GM11168 (cell line): ENCODE results near the gene SPTBN1.

Experiments used
- in situ Hi-C: fragments of 300-500 bp; cut with MboI; formaldehyde crosslinking; loops from one replicate; pipeline ENCODE4 v1.12.0; 2022; ENCODE audit warnings: low sequenced_read_pairs; ENCODE audit not compliant: unreplicated experiment

The SPTBN1 gene

DNA sequence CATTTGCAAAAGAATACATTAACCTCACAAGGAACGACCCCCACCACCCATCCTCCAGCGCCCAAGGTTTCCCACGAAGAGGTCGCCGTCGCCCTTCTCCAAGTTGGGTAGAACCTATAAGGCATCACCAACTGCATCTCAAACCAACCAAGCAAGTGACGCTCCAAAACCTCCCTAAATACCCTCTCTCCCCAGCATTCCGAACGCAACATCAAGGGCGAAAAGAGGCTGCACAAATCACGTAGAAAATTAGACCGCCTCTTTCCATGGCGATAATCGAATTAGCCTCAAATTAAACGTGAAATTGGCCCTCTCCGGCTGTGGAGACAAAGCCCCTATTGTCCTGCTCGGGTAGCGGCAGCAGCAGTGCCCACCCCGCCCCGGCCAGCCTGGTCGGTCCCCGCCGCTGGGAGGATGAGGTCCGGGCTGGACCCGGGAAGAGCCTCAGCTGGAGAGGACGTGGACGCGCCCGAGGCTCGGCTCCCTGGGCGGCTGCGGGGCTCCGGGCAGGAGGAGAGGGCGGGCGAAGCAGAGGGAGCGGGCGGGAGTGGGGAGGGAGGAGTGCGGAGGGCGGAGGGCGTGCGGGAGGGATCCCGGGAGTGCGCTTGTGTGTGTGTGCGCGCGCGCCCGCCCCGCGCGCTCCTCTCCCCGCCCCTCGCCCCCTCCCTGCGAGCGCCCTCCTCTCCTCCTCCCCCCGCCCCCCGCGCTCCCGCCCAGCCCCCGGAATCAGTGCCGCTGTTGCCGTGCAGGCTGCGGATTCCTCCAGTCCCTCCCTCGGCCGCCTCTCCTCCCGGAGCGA, at the start of gene SPTBN1:
Gene SPTBN1, plus strand, starts transcription at position 765 of the 799 bp plus-strand sequence. CDS start 70,092 bp downstream, outside the sequence.
- in situ Hi-C loops: no loop called here

DNA sequence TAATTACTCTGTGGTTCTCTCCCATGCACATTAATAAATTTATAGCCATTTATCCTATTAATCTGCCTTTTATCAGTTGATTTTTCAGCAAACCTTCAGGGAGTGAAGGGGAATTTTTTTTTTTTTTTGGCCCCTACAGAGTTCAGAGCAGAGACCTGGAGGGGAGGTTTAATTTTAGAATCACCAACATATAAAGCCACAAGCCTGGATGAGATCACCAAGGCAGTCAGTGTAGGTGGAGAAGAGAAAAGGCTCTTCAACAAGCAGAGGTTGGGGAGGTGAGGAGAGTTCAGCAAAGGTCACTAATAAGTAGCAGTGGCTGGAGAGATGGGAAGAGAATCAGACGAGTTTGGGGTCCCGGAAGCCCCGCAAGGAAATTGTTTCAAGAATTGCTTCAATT, 48.4 kb upstream of the SPTBN1 start:
- in situ Hi-C loops: no loop called here

DNA sequence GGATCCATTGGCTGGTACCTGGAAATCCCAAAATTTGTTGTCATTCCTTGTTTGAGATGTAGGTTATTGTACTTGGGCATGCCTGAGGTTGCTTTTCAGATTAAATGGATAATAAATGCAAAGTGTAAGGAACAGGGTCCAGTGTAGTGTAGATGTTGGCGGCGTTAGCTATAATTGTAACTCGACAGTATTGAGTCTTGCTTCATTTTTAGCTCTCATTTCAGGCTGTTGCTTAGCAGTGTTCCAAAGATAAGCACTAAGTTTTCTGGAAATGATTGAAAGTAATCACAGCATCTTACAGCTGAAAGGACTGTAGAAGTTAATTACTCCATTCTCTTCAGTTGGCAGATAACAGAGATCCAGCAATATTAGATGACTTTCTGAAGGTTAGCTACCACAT, 47.8 kb upstream of the SPTBN1 start:
- in situ Hi-C loops: no loop called here

DNA sequence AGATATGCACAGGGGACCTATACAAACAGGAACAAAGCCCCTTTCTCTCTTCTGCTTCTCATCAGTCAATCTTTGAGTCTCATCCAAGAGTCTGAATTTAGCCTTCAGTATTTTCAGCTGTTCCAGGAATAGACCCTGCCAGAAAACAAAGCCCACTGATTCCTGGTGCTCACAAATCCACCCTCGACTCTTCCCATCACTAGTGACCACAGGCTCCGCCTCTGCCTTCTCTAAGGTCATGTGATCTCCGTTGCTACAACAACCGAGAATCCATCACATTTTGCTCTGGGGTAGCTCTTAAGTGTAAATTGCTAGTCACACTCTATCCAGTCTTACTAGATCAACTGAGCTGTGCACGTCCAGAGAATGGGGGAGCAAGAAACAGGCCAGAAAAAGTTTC, 46.4 kb upstream of the SPTBN1 start:
- in situ Hi-C loops: no loop called here

DNA sequence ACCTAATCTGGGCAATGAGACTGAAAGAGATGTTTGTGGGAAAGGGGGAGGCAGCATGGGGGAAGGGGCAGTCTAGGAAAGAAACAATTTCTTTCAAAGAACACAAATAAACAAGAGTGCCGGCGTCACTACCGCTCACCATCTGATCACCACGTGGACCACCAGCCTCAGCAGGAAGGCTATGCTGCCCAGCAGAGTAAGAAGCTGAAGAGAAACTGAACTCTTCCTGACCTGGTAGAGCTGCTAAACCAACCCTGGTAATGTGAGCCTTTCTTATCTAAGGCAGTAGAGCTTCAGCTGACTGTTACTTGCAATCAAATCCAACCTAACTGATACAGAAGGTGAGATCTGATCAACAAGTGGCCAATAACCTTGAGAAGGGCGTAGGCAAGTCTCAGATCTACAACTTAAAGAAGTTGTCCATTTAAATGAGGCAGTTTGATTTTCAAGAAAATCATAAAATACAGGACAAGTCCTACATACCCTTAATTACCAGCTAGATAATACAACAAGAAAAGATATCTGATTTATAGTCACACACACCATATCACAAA, 44.2 kb upstream of the SPTBN1 start:
- in situ Hi-C loops: no loop called here

DNA sequence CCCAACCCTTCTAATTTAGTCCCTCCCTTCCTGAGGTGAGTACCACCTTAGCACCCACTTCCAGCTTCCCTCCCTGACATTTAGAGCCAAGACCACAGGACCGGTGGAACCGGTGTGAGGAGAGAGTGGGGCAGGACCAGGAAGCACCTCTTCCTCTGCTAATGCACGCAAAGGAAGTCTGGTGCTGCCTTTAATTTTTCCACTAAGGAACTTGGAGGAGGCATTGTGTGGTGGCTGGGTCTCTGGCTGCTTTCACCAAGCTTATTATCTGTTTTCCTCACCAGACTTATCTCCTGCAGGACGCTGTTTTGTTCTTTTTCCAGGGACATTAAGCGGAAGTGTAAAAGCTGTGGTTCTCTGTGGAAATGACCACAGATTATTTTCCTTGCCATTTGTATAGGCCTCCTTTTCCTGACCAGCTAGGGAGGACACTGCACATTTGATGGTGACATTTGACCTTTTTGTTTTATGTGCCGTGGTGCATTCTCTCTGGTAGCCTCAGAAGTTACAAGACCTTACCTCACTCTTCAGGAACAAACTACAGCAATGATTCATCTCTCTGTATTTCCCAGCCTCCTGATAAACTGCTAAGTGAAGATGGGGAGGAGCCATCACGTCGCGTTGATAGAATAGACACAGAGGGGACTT, 39.8 kb upstream of the SPTBN1 start:
- in situ Hi-C loops: no loop called here

DNA sequence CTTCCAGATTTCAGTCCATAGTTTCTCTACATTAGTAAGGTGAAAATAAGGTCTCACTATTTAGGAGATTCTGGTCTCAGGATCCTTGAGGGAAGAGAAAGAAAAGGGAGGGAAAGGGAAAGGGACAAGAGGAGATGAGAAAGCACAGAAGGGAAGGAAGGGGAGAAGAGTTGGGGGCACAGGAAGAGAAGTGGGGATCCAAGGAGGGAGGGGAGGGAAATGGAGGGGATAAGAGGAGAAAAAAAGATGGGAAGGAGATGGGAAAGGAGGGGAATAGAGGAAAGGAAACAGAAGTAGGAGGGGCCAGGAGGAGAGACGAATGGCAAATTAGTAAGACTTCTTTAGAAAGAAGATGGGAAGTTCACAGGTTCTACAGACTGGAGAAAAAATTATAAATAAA, 39.2 kb upstream of the SPTBN1 start:
- in situ Hi-C loops: no loop called here

DNA sequence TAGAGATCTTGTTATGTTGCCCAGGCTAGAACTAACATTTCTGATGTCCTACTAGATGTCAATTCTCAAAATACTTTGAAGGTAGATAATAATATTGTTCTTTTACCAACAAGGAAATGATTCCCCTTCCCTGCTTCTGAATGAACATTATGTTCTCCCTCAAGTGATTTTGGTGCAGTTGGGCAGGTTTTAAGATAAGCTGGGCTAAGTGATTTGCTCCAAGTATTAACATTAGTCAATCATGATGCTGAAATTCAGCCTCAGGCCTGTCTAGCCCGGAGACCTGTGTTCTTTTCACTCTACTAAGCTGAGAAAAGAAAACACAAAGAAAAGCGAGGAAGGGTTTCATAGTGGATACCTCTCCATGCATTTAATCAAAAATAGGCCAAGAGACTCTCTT, 38.5 kb upstream of the SPTBN1 start:
- in situ Hi-C loops: no loop called here

DNA sequence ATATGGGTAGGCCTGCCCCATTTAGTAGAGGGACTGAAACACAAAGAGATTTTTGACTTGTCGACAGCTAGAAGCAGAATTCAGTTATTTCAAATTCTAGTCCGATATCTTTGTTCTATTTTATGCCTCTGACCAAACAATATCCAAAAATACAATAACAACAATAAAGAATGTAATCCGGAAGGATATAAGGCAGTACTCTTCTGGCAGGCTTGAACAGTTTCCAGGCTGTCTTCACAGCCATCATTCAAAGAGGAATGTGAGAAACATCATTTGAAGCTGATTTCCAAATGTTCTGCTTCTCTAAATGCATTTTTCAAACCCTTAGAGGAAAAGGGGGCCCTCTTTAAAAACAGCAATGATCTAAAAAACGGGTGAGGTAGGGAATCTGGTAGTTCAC, 36.7 kb upstream of the SPTBN1 start:
- in situ Hi-C loops: no loop called here

DNA sequence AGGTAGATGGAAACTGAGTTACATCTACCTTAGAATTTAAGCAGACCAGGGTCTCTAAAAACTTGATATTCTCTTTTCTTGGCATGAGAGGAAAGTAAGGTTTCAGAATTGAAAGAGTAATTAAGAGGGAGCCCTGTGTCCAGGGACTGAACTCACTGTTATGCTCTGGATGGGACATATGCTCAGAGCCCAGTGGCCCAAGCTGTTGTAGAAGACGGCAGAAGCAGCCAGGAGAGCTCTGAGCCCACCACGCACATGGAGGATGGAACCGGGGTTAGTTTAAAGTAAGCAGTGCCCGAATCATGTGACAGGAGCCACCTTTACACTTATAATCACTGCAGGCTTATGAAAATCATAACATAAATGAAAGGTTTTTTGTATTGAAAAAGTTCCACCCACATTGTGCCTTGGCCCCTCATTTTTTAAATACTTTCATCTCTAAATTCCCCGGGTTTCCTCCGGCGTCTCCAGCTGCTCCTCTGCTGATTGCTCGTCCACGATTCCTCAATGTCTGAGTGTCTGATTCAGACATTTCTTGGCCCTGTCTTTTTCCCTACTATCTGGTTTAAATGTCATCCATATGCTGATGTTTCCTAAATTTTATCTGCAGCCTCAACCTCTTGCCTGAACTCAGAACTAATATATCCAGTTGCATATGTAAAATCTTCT, 36.1 kb upstream of the SPTBN1 start:
- in situ Hi-C loops: no loop called here

DNA sequence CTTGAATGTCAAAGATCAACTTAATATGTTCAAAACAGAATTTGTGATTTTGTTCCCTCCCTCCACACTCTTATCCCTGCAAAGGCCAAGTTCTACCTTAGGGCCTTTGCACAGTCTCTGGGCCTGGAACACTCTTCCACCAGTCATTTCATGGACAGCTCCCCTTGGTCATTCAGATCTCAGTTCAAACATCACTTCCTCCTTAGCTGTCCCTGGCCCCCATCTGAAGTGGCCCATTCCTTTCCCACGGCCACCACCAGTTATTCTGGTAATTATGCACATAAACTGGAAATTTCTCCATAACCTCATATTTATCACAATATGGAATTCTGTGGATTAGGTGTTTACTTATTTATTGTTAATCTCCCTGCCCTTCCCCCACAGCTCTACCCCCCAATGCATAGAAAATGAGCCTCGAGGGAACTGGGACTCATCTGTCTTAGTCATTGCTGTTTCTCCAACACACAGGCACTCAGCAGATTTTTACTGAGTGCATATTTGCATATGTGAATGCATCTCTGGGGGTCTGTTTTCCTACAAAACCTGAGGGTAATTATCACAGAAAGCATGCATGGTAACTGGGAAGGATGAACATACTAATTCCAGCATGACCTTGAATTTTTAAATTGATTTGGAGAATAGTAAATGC, 35.5 kb upstream of the SPTBN1 start:
- in situ Hi-C loops: no loop called here

DNA sequence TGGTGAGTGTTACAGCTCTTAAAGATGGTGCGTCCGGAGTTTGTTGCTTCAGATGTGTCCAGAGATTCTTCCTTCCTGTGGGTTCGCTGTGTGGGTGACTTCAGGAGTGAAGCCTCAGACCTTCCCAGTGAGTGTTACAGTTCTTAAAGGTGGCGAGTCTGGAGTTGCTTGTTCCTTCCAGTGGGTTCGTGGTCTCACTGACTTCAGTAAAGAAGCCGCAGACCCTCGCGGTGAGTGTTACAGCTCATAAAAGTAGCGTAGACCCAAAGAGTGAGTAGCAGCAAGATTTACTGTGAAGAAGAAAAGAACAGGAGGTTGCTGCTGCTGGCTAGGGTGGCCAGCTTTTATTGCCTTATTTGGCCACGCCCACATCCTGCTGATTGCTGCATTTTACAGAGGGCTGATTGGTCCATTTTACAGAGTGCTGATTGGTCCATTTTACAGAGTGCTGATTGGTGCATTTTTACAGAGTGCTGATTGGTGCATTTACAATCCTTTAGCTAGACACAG, 34.0 kb upstream of the SPTBN1 start:
- in situ Hi-C loops: no loop called here

DNA sequence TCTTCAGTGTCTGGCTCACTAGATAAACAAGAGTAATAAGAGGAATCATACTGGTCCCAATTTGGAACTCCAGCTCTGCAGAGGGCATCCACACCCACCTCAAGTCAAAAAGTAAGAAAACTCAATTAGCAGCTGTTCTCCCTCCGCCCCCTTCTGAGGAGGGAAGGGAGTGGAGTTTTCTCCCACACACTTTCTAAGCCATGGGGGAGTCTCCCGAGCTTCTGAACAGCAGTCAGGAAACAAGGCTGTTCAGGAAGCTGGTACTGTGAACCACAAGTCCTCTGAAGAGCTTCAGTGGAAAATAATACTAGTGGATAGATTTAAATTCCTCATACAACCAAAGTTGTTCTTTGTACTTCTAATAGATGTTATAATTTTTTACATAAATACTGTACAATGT, 32.9 kb upstream of the SPTBN1 start:
- in situ Hi-C loops: no loop called here

DNA sequence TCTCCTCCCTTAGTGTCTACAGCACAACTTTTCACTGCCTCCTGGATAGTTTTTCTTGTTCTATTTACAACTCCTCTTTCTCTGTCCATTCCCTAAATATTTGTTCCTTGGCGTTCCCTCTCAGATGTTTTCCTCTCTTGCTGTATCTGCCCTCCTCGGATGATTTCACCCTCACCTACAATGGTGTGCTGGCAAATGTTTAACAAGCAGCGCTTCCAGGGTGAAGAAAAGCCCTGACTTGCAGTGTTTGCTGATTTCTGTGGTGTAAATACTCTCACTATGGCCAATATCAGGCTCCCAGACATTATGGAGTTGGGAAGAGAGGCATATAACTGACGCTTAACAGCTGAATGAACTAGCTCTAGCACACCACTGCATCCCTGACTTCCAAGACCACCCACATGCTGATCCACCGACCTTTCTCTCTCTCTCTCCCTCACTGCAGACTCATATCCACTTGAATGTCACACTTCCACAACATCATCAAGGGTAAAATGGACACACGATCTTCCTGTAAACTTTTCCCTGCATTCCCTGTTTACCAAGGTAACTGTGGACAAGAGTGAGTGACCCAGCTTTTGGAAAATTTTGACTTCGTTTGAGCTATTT, 31.5 kb upstream of the SPTBN1 start:
- in situ Hi-C loops: loop anchor here (5.0 kb wide), 1 partner anchor 58 kb away; no protein-coding TSS in a partner anchor

DNA sequence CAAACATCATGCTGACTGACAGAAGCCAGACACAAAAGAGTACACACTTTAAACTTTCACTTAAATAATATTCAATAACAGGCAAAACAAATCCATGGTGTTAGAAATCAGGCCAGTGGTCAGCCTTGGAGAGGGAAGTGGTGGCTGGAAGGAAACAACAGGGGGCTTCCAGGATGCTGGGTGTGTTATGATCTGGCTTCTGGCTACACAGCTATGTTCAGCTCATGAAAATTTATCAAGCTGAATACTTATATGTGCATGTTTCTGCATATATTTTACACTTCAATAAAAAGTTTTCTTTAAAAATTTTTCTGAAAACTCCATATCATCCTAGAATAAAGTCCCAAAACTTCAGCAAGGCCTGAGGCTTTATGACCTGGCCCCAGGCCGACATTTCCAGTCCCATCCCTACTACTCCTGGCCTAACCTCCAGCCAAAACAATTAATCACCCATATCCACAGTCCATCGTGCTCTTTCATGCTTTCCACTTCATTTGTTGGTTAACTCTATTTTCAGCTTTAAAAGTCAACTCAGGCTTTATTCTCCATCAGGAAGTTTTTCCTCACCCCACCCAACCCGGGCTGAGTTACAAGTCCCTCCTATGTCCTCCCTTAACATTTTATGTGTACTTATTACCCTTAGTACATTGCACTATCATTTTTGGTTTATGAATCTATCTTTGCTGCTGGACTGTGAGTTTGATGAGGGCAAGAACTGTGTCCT, 27.9 kb upstream of the SPTBN1 start:
- in situ Hi-C loops: loop anchor here (5.0 kb wide), 1 partner anchor 54 kb away; no protein-coding TSS in a partner anchor

DNA sequence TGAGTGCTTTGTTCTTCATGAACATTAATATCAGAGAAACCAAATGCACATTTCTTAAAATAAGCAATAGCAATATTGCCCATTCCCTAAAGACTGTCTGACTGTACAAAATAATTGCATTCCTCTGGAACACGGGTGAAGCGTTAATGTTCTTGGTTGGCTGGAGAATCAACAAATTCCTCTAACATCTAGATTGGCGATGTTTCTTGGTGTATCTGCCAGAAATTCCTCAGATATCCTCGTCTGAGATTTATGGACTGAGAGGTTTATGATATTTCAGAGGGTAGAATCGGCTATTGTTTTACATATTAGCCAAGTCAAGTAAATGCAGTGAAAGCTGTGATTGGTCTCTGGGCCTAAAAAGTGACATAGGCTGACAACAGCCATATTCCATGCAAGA, 27.1 kb upstream of the SPTBN1 start:
- in situ Hi-C loops: loop anchor here (5.0 kb wide), 1 partner anchor 53 kb away; no protein-coding TSS in a partner anchor

DNA sequence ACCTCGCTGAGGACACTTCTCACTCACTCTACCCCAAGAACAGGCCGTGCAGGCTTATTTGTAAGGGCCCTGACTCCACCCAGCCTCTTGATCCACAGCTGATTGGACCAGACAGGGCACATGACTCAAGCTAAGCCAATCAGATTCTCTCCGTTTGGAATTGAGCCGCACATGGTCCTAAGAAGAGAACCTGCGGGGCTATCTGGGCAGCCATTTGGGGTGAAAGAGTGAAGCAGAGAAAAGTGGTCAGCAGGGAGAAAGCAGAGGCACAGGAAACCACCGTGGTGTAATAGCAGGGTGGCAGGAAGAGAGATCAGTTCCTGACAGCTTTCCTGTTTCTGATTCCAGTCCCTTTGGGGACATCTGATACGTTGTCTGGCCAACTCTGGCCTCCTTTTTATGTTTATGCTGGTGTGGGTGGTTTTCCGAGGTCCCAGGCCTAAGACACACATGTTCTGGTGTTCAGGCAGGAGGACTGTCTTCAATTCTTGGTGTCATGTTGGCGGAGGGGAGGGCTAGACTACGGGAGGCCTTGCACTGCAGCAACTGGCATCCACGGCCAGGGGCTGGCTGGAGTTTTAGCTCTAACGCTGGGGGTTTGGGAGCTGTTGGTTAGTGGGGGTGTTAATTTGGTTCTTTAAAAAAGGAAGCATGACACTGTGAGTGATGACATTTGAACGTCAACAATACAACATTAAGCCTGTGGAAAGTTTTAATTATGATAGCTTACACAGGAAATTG, 26.1 kb upstream of the SPTBN1 start:
- in situ Hi-C loops: loop anchor here (5.0 kb wide), 1 partner anchor 52 kb away; no protein-coding TSS in a partner anchor

DNA sequence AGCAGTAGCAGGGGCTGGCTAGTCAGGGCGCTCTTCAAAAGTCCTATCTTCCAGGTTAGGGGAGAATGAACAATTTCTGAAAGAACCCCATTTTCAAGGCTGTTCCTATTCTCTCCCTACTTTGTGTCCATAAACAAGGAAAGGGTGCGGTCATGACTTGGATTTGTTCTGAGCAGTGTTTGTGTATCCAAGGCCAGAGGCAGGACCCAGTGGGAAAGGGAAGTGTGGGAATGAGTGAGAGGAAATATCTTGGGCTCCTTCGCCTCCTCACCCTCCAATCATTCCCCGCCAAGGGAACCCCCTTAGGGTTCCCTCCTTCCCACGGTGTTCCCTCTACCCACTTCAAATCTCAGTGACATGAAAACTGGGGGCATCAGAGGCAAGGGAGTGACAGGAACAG, 25.5 kb upstream of the SPTBN1 start:
- in situ Hi-C loops: no loop called here
